GM12801 (cell line): Measurements from ENCODE around the gene THOC2.

Source experiments
- CTCF ChIP-seq: IDR thresholded peaks from one replicate; pipeline ENCODE4 v1.5.1; 2011; ENCODE audit warnings: control low read depth; ENCODE audit not compliant: insufficient read length; ENCODE audit errors: extremely low read depth

THOC2 gene

GRCh38 chrX:123740006-123740405, 7.2 kb upstream of the THOC2 start:
- no peak for TF ChIP-seq CTCF

GRCh38 chrX:123739474-123739873, 6.6 kb upstream of the THOC2 start:
- TF ChIP-seq CTCF = no peak

DNA sequence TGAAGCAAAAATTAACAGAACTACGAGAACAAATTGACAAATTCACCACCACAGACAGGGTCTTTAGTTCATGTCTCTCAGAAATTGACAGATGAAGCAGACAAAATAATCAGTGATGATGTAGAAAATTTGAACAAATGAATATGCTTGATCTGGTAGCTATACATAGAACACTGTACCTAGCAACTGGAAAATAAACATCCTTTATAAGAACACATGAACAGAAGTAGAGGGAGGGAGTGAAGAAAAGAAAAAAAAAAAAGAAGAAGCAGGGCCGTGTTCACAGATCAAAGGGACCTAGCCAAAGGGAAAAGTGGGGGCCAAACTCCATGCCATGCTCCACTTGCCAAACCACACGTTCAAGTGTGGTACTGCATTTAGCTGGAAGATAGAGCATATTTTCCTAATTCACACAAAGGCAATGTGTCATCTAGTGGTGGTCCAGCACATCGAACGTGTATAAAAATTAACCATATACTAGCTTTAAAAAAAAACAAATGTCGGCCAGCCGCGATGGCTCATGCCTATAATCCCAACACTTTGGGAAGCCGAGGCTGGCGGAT, 5.6 kb upstream of the THOC2 start:
- TF ChIP-seq CTCF = no peak

GRCh38 chrX:123736333-123736921, 3.6 kb upstream of the THOC2 start:
- TF ChIP-seq CTCF = no peak

- TF ChIP-seq CTCF = no peak
Observed at GRCh38 chrX:123731987-123732669, 724 bp downstream of the THOC2 start.

DNA sequence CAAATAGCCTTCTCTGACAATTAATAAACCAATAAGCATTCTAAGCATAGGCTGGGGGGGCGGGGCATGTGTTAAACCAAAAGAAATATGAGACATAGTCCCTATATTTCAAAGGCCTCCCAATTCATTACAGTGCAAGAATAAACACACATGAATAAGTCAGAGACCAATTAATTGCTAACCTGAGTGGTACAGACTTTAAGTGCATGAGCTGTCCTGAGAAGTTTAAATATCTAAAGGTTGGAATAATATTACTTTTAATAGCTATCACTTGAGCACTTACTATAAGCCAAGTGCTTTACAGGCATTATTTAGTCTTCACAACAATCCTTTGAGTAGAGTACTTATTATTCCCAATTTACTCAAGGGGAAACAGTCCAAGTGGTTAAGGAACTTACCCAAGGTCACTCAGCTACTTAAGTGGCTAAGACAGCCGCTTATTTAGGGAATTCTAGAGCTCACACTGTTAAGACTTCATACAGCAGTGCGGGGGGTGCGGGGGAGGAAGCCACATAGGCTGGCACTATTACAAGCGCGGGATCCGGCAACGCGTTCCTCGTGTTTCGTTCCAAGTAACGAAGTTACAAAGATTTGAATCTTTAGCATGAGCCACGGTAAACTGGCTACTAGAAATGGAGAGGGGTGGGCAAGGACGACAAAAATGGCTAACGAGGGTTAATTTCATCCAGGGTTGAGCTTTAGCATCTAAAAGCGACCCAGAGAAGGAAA, 1.4 kb downstream of the THOC2 start:
- no peak for TF ChIP-seq CTCF

DNA sequence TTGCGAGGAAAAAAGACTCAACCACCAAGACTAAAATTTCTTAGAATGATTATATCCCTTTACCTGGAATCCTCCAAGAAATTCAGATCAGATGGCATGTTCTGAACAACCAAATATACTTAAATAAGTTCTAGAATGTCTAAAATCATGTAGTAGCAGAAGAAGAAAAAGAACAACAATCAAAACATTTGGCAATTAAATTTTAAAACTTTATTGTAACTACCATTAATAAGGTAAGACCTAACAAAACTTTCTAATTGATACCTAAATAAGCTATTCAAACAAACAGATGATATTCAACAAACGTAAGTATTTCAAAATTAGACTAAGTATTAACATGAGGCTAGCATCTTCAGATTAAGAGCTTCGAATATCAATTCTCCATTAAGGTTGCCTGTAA, 4.3 kb downstream of the THOC2 start:
- no peak for TF ChIP-seq CTCF
